CD1c-positive myeloid dendritic cell (primary cell): Measurements from ENCODE around the gene ZNF532.

Experiments
- DNase-seq: peaks from one replicate; pipeline ENCODE4 v3.0.0-alpha.2; 2016; ENCODE audit errors: extremely low spot score

Gene ZNF532

GRCh38 chr18:58979615-58980014 is 114.9 kb downstream of the ZNF532 start:
- no peak for DNase-seq

DNA sequence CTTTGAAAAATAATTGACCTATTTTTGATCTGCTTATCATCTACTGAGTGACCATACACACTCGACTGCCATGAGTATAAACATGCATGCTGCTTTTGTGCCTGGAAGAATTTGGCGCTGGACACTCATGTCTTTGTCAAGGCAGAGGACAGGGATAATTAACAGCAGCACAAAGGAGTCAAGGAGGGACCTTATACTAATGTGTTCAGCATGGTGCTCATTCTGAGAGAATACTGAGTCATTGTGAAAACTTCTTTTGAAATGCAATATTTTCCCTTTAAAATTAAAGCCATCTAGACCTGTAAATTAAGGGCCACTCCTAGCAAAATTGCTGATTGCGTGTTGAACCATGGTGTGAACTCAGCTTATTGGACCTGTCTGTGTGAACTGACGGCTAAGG is 116.3 kb downstream of the ZNF532 start:
- DNase-seq, result no peak

DNA sequence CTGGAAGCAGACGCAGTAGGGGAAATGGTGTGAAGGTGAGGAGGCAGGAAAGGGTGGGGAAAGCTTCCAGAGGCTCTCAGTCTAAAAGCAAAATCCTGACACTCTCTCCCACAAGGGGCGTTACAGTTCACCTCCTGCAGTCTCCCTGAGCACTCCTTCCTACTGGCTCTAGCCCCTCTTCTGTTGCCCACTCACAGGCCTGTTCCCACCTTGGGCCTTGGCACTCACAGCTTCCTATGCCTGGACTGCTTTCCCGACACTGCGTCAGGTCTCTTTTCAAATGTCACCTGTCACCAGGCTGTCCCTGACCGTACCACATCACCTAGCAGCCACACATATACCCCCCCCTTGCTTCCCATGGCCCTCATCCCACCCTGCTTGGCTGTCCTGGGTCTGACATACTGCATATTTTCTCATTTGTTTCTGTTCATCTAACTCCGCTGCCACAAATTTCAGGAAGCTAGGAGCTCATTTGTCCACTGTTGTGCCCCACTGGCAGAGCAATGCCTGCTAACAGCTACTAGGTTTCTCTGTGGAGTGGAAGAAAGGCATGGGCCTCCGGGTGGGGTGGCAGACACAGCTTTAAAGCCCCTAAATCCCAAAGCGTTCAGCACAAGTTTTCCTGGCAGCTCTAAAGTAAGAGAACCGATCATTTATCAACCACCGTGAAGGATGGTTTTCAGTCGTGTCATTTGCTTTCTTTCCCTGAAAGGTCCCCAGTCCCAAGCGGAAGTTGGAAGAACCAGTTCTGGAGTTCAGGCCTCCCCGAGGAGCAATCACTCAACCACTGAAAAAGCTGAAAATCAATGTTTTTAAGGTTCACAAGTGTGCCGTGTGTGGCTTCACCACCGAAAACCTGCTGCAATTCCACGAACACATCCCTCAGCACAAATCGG is 118.8 kb downstream of the ZNF532 start:
- DNase-seq, result no peak

DNA sequence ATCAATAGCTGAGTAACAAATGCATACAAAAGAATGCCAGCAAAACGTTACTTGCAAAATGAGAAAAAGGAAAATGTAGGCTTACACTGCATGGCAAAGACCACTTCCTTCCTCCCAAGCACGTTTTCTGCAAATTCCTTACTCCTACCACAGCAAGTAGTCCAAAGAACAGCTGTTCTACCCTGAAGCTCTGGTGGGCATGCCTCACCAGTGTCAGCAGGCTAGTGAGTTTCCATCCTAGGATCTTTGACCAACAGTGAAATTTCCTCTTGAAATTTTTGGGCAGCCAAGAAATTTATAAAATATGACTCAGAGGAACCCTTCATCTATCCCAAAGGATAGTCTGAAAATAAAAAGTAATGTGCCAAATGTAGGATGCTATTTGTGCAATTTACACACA is 123.9 kb downstream of the ZNF532 start:
- DNase-seq, result no peak

DNA sequence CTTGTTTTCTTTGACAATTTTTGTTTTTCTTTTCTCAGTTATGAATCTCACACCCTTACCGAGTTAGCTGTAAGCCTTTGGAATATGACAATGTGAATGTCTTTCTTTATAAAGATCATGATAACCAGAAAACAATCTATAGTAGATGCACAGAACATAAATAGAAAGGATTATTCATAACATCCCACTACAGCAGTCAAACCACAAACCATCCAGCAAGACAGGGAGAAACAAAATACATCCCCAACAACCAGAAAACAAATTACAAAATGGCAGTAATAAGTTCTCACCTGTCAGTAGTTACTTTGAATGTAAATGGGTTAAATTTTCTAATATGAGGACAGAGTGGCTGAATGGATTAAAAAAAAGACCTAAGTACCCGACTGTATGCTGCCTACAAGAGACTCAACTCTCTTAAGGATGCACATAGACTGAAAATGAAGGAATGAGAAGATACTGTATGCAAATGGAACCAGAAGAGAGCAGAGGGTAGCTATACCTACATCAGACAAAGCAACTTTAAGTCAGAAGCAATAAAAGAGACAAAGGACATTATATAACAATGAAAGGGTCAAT is 124.6 kb downstream of the ZNF532 start:
- no peak for DNase-seq

DNA sequence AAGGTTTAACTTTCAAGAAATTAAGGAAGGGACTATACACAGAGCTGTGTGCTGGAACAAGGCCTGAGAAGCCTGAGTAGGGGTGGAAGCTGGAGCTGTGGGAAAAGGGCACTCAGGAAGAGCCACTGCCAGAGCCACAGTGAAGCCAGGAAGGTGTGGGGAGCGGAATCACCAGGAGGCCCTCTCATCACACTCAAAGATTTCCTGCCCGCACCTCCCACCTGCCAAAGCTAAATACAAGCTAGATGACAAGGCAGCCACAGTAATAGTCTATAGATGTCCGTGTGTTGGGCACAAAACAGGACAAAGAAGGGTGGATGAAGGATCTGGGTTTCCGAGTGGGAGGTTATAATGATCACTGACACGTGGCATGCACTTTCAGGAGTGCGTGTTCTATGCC is 126.0 kb downstream of the ZNF532 start:
- no peak for DNase-seq

DNA sequence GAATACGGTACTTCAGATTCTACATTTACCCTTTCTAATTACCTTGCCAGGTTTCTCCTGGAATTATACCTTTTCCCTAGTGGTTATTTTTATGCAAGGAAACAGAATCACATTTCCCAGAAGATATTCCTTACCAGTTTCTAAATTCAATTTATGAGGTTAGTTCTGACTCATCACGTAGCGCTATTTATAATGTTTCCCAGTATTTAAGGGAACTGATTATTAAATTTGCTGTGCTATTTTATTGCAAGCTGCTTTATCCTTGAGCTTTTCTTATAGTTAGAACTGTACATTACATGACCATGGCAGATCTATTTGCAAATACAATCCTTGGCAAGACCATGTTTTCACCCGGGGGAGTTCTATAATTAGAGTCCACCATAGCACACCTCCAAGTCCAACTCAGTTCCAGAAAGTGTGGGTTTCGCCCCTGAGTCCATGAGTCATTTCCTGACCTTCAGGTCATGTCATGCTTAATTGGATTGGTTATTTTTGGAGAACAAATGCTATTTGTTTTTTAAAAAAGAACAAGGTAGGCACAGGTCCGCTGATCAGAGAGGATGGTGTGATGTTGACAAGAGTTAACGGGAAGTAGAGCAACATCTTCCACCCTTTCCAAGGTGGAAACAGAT is 126.6 kb downstream of the ZNF532 start:
- DNase-seq, result no peak

DNA sequence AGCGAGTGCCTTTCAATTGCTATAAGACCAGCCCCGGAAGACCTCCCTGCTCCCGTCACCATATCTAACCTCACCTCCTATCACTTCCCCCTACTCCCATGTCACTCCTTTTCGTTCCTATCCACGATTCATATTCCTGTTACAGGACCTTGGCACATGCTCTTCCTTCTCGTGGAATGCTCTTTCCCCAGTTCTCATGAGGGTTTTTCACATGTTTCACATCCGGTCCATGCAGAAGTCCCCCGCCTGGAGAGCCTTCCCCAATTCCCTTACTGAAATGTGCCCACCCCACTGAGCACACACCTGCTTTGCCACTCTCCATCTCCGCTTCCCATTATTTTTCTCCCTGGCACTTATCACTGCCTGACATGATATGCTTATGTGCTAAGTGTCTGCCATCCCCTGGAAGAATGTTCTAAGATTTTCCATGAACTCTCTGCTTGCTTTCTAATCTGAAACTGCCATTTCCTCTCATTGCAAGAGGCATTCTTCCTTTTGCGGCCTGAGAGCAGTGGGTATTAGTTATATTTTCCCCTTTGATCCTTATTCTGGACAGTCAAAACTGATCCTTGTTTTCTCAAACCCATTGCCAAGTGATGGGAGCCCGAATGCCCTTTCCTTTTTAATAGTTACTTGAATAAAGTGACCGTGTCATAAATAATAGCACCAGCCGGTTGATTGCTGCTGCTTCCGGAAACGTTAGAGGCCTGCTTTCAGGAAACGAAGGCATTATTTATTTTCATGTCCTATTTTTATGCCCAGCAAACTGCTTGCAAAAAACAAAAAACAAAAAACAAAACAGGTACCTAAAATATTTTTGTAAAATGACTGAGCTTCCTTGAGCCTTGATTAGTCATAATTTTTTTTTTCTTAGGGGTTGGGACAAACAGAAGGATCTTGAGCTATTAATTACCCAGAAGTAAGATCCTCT is 127.9 kb downstream of the ZNF532 start:
- DNase-seq, result no peak

GRCh38 chr18:58993260-58993659 is 128.6 kb downstream of the ZNF532 start:
- DNase-seq, result no peak

DNA sequence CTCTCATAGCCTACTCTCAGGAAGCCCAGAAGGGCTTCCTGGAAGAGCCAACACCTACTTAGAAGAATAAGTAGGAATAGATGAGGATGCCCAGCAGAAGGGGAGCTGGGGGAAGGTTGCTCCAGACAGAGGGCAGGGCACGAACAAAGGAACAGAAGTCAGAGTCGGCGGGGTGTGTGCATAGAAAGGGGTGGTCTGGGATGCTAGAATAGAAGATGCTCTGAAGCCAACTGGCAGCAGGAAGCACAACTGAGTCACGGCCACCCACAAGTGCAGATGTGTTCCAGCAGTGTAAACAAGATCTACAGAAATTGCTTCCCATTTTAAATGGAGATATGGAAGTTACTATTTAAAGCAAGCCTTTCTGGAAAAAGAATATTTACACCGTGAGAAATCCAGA is 131.0 kb downstream of the ZNF532 start:
- DNase-seq, result no peak

- no peak for DNase-seq
Observed at GRCh38 chr18:58996131-58996641, 131.5 kb downstream of the ZNF532 start.

DNA sequence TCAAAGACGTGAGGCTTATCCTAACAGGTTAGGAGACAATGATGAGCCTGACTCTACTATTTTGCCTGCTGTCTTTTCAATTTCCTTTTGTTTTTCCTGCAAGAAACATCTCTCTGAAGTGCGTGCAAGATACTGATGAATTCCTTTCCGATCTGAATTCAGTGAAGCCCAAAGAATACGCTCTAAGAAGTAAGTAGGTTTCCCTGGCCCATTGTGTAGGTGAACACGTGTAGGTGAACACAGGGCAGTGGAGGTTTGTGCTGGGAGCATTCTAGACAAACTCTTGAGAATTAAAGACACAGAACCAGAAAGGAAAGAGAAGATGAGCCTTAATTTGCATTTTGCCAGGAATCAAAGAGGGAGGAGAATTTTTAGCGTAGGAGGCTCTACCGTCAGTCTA is 132.0 kb downstream of the ZNF532 start:
- DNase-seq, result no peak

DNA sequence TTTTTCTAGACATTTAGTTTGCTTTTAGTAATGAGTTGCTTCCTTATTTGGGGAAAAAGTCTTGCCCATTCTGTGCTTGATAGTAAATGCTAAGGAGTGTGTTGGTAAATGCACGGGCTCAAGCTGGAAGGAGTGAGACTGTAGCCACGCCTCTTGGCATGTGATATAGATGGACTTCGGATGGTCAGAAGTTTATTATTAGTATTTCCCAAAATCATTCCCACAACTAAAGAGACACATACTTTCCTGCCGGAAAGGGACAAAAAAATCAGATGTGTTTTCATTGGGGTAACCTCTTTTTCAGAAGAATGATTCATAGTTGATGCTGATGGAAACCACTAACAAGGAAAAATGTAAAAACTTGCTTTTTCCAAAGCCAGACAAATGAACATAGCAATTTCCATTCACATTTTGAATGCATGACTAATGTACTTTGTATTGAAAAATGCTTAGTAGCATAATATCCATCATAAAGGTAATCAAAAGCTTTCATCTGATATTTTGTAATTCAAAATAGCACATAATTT is 133.2 kb downstream of the ZNF532 start:
- no peak for DNase-seq

DNA sequence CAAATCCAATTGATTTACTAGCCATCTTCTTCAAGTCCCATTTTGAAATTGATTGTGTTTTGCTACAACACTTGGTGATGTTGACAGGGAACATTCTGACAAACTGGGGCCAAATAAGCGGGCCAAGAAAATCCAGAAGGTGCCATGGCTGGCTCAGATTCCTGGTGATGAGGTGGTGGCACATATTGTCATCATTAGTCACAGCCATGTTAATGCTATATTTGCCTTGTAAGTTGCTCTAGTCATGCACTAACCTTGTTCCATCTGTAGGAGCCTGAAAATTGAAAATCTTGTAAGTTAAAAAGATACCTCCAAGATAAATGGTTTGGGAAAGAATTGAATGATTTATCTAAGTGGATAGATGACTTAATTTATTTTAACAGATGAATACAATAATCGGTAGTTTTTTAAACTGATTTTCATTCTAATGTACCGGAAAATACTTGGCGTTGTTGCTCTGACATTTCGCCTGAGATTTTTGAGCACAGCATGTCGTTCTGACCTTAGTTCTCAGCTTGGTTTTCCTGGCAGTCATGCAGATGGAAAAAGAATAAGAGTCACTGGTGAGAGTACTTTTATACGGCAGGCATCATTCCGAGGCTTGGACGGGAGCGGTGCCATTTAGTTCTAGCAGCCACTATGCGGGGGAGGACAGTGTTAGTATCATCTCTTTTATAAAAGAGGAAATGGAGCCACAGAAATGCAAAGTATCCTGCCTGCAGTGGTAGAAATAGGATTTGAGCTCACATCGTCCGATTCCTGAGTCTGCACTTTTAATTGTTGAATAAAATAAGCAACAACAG is 133.9 kb downstream of the ZNF532 start:
- DNase-seq, result no peak

GRCh38 chr18:59001166-59001565 is 136.5 kb downstream of the ZNF532 start:
- no peak for DNase-seq

DNA sequence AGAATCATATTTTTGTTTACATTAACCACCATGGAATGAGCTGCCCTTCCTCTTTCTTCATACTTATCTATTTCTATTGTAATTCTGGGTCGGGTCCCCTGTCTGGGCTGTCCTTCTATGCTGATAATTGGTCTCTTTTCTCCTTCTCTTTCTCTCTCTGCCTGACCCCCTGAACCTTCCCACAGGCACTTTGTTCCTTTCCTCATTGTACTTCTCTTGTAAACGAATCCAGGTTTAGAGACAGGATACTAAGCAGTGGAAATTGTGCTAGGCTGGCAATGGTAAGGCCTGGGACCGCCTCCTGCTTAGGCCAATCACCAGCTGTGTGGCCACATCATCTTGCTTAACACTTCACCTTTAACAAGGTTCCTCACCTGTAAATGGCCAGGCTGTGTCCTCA is 137.0 kb downstream of the ZNF532 start:
- no peak for DNase-seq

DNA sequence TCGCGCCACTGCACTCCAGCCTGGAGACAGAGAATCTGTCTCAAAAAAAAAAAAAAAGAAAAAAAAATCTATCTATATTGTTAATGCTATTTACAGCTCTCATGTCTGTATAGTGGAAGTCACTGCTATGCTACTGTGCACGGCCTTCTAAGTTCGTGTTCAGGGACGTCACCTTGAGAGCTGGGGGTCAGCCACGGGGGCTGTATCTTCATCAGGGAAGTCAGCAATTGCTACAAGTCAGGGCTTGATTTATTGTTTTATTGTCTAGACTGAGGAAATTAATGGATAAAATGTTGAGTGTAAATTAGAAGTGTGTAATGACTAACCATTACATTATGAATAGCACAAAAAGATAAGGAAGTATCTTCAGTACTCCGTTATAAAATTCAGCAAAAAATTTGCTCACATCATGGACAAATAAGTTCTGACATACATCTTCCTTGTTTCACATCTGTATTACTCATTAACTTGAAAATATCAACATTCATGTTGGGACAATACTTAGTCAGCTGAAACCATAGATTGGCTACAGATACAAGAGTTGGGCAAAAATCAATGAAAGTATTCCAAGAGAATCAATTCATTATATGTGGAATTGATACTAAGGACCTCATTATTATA is 138.4 kb downstream of the ZNF532 start:
- no peak for DNase-seq

DNA sequence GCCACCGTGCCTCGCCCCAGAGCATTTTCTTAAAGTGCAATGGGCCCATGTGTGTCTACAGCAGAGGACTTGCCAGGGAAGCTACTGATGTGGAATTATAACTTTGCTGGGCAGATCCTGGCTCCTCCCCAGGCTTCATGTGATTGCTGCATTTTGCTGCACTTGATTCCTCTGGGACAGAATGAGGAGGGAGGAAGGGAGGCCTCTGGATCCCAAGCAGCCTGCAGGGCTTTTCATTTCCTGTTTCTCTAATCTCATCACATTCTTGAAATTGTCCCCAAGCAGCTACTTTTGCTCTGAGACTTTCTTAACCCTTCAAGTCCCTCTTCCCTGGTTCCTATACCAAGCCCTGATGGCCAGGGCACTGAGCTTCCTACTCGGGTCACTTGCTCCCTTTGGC is 140.6 kb downstream of the ZNF532 start:
- DNase-seq, result no peak

DNA sequence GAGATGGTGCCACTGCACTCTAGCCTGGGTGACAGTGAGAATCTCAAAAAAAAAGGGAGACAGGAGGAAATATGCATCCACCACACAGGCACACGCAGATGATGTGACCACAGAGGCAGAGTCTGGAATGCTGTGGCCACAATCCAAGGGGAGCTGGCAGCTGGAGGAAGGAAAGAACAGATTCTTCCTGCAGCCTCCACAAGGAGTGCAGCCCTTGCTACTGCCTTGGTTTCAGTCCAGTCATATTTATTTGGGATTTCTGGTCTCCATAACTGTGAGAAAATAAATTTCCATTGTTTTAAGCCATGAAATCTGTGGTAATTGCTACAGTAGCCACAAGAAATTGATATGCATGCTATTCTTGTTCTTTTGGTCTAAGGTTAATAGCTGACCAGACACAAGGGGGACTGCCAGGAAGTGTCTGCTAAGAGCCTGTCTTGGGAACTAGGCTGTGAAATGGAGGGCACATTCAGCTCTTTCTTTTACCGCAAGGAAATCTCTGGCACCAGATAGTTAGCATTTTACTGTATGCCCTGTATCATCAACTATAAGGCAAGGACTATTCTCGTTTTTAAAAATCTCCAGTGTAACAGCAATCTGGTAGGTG is 141.9 kb downstream of the ZNF532 start:
- no peak for DNase-seq
